ENCODE measurements around the gene CPED1.

GRCh38 chr7:121285066-121285667 is 296.7 kb downstream of the CPED1 start:
- no peak for TF ChIP-seq ARID4B (CRISPR knock-in tag; IDR thresholded peaks at IDR 0.05; ENCODE audit: borderline replicate concordance)
- no peak for TF ChIP-seq NR1H2 (CRISPR knock-in tag; IDR thresholded peaks at IDR 0.05)
- no peak for TF ChIP-seq CTCF (IDR thresholded peaks at IDR 0.05)
- no peak for TF ChIP-seq MXD4 (CRISPR knock-in tag; IDR thresholded peaks at IDR 0.05; ENCODE audit: borderline replicate concordance)
- no peak for TF ChIP-seq TEAD4 (CRISPR knock-in tag; IDR thresholded peaks at IDR 0.05)
- no peak for TF ChIP-seq ZNF232 (CRISPR knock-in tag; IDR thresholded peaks at IDR 0.05)
- no peak for TF ChIP-seq ATF2 (CRISPR knock-in tag; IDR thresholded peaks at IDR 0.05; ENCODE audit: borderline replicate concordance, low read depth)
- no peak for TF ChIP-seq MAX (CRISPR knock-in tag; IDR thresholded peaks at IDR 0.05)
- no peak for TF ChIP-seq JUN (CRISPR knock-in tag; IDR thresholded peaks at IDR 0.05)

All from WTC11 (cell line).